MCF 10A (cell line): ENCODE data around the gene HS2ST1. TPM values are rescaled to one million over a fixed set of nuclear protein-coding genes. Genes with fewer than 3 reads are reported as not detected.

Source experiments
- BruUV-seq: library from RNA; stranded (reverse); fragments of 400-500 nt; replicated peaks from 2 replicates; lab custom pipeline; 2021; lab: Mats Ljungman, UMichigan
- CTCF ChIA-PET: fragments of 300-600 bp; sonication (Branson Sonifier 250); formaldehyde crosslinking; extraction: SDS; loops from one replicate; lab custom pipeline; 2021; ENCODE audit warnings: antibody characterized with exemption, inconsistent platforms; lab: Yijun Ruan, JAX
- POLR2A ChIA-PET: fragments of 300-600, 350-650 bp; sonication (Branson Sonifier 250); formaldehyde crosslinking; extraction: SDS; loops from one replicate; lab custom pipeline; 2020; ENCODE audit warnings: antibody characterized with exemption, inconsistent platforms; lab: Yijun Ruan, JAX
- DNase-seq: peaks from one replicate; pipeline ENCODE4 v3.0.0-alpha.2; 2018; ENCODE audit not compliant: unreplicated experiment
- H3K27ac Mint-ChIP-seq: one replicate; pipeline ENCODE4 v1.8.0; 2022; ENCODE audit warnings: mild to moderate bottlenecking, low read depth, mixed read lengths; ENCODE audit not compliant: unreplicated experiment
- H3K27me3 Mint-ChIP-seq: one replicate; pipeline ENCODE4 v1.8.0; 2022; ENCODE audit warnings: mixed read lengths; ENCODE audit not compliant: insufficient read depth, unreplicated experiment
- H3K36me3 Mint-ChIP-seq: one replicate; pipeline ENCODE4 v1.8.0; 2022; ENCODE audit warnings: mild to moderate bottlenecking, moderate library complexity, mixed read lengths; ENCODE audit not compliant: insufficient read depth, unreplicated experiment
- H3K4me1 Mint-ChIP-seq: one replicate; pipeline ENCODE4 v1.8.0; 2022; ENCODE audit warnings: mixed read lengths; ENCODE audit not compliant: insufficient read depth, unreplicated experiment
- H3K4me3 Mint-ChIP-seq: one replicate; pipeline ENCODE4 v1.8.0; 2022; ENCODE audit warnings: mild to moderate bottlenecking, moderate library complexity, mixed read lengths; ENCODE audit not compliant: unreplicated experiment
- H3K9me3 Mint-ChIP-seq: one replicate; pipeline ENCODE4 v1.8.0; 2022; ENCODE audit warnings: mixed read lengths; ENCODE audit not compliant: unreplicated experiment
- intact Hi-C: fragments of 100-400 bp; cut with micrococcal nuclease; formaldehyde crosslinking; loops from 2 replicates; pipeline ENCODE4 v1.14.1; 2022
- total RNA-seq: library from RNA; stranded (reverse); gene quantifications from 2 replicates; pipeline ENCODE4 v1.2.3, GENCODE V29; 2022
- TF ChIP-seq, protein P1 (sequence below): fragments of 200-600 bp; IDR thresholded peaks from one replicate; pipeline ENCODE4 v1.8.0; 2022; ENCODE audit warnings: antibody characterized with exemption, mild to moderate bottlenecking; ENCODE audit not compliant: unreplicated experiment

The HS2ST1 gene
- total RNA-seq, 1 experiment from 2014 or later, result 20.4 TPM

DNA sequence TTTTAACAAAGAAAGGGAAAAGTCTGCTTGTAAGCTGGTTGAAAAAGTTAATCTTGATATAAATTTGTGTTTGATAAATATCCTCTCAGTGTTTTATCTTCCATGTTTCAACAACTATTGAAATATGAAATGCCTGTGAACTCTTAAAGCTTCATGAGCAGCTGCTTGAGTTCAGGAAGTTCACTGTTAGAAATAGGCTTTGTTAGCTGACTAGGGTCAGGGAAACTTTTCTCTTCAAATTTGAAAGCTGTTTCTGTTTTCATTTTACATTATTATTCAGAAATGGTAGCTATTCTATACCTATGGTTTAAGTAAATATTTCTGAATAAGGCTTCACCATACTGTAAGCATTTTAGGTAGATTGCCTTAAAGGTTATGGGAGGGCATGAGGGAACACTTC is 191.7 kb downstream of the HS2ST1 start:
- BruUV-seq, result no TSS peak

DNA sequence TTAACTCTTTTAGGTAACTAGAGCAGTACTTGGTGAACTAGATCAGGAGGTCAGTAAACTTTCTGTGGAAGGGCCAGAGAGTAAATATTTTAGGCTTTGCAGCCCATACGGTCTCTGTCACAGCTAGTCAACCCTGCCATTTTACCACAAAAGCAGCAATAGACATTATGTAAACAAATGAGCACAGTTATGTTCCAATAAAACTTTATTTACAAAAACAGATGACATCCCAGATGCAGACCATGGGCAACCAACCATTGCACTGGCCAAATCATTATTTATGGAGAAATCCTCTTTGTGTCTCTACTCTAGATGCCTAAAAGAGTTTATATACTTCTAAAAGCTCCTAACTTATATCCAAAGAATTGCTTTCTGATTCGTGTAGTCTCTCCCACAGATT is 192.4 kb downstream of the HS2ST1 start:
- Mint-ChIP-seq H3K36me3 (no peaks in the 10 kb centered on the region), H3K27me3 (no peaks in the 10 kb centered on the region), H3K27ac (no peak overlapping the region), H3K4me1 (peaks cover 13% of the 10 kb centered on the region), H3K9me3 (no peaks in the 10 kb centered on the region), H3K4me3 (no peak overlapping the region)
- DNase-seq, result no peak
- intact Hi-C loops, result no loop called here
- CTCF ChIA-PET, result no interaction called here
- BruUV-seq, result no TSS peak
- POLR2A ChIA-PET, result interaction anchor here (0.5 to 1.7 kb wide), 2 partner anchors 21 to 853 kb away, joined by 3 to 4 read pairs; no protein-coding TSS in a partner anchor
- TF ChIP-seq, protein P1, sequence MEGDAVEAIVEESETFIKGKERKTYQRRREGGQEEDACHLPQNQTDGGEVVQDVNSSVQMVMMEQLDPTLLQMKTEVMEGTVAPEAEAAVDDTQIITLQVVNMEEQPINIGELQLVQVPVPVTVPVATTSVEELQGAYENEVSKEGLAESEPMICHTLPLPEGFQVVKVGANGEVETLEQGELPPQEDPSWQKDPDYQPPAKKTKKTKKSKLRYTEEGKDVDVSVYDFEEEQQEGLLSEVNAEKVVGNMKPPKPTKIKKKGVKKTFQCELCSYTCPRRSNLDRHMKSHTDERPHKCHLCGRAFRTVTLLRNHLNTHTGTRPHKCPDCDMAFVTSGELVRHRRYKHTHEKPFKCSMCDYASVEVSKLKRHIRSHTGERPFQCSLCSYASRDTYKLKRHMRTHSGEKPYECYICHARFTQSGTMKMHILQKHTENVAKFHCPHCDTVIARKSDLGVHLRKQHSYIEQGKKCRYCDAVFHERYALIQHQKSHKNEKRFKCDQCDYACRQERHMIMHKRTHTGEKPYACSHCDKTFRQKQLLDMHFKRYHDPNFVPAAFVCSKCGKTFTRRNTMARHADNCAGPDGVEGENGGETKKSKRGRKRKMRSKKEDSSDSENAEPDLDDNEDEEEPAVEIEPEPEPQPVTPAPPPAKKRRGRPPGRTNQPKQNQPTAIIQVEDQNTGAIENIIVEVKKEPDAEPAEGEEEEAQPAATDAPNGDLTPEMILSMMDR, result no peak

More for the DNA sequence above, 191.7 kb downstream of the HS2ST1 start:
- Mint-ChIP-seq H3K9me3 (no peaks in the 10 kb centered on the region), H3K4me1 (peaks cover 13% of the 10 kb centered on the region), H3K4me3 (no peak overlapping the region), H3K27ac (no peak overlapping the region), H3K36me3 (no peaks in the 10 kb centered on the region), H3K27me3 (no peaks in the 10 kb centered on the region)
- intact Hi-C loops, result no loop called here
- ChIA-PET CTCF (interaction anchor here (0.6 kb wide), 1 partner anchor 11 kb away, joined by 3 read pairs; no protein-coding TSS in a partner anchor), POLR2A (no interaction called here)
- no peak for DNase-seq
- TF ChIP-seq, protein P1, result no peak

DNA sequence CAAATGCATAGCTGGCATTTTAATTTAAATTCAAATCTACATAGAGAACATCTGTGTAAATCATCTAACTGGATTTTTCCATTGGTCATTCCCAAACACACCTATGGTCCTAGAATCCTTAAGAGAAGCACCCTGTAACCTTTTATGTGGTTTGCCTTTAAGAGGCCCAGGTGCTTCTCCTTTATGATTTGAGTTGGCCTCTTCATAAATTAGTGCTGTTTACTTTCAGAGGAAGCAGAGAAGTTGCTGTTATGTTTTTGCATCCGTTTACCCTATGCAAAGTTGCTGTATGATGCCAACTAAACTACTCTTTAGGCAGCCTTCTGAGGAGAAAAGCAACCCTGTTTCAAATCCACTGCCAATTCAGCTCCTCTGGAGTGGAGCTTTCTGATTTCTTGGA is 193.8 kb downstream of the HS2ST1 start:
- Mint-ChIP-seq H3K27me3 (no peaks in the 10 kb centered on the region), H3K4me3 (no peak overlapping the region), H3K36me3 (no peaks in the 10 kb centered on the region), H3K9me3 (no peaks in the 10 kb centered on the region), H3K4me1 (peaks cover 13% of the 10 kb centered on the region), H3K27ac (no peak overlapping the region)
- no peak for DNase-seq
- ChIA-PET POLR2A (interaction anchor here (1.5 to 1.7 kb wide), 2 partner anchors 9 to 20 kb away, joined by 4 to 6 read pairs; no protein-coding TSS in a partner anchor), CTCF (interaction anchor here (0.6 to 1.1 kb wide), 3 partner anchors 20 to 184 kb away, joined by 3 read pairs; no protein-coding TSS in a partner anchor)
- no TSS peak for BruUV-seq
- intact Hi-C loops, result no loop called here
- TF ChIP-seq, protein P1, result no peak

DNA sequence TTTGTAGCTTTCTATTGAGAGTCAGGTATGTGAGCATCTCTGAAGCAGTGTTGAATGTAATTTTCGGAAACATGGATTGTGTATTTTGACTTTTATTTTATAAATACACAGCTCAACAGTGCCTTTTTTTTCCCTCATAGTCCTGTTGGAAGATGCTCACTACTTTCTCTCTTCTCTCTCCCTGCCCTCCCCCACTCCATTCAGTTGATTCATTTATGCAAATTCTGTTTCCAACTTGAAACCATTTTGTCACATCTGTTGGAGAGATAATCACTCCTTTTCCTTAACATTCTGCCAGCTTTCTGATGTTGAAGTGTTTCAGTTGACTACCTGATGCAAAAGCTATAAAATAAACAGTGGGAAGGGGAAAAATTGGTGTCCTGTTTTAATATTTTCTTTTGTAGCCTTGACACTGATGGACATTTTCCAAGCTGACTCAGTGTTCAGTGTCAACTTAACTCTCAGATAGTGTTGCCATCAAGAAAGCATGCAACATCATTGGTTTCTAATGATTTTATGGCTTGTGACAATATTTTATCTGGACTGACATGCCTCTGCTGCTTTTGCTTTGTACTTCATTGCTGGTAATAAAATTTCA is 194.5 kb downstream of the HS2ST1 start:
- ChIA-PET POLR2A (interaction anchor here (0.6 to 1.5 kb wide), 2 partner anchors 9 to 320 kb away, joined by 3 to 6 read pairs; no protein-coding TSS in a partner anchor), CTCF (interaction anchor here (0.6 kb wide), 1 partner anchor 1193 kb away, joined by 3 read pairs; no protein-coding TSS in a partner anchor)
- DNase-seq, result no peak
- H3K27ac Mint-ChIP-seq, result no peak overlapping the region
- no peaks in the 10 kb centered on the region for H3K9me3 Mint-ChIP-seq
- TF ChIP-seq, protein P1, result no peak
- no peak overlapping the region for H3K4me3 Mint-ChIP-seq
- intact Hi-C loops, result no loop called here
- no TSS peak for BruUV-seq
- no peaks in the 10 kb centered on the region for H3K27me3 Mint-ChIP-seq
- H3K4me1 Mint-ChIP-seq, result peaks cover 13% of the 10 kb centered on the region
- H3K36me3 Mint-ChIP-seq, result no peaks in the 10 kb centered on the region
